VCaP (cell line): ENCODE data around the gene ZNF836.

Experiments
- H3K27ac ChIP-seq: fragments of 450-650 bp; 2 replicates; pipeline ENCODE4 v1.5.1; 2017
- CTCF ChIP-seq: fragments of 450-650 bp; conservative IDR thresholded peaks from 2 replicates; pipeline ENCODE4 v1.5.1; 2017; ENCODE audit warnings: mild to moderate bottlenecking, moderate library complexity

The ZNF836 gene

GRCh38 chr19:52171321-52172169 lies at the start of gene ZNF836:
ZNF836 (minus strand) TSS chr19:52171621; CDS start chr19:52168072, 3,549 bp downstream.
- no peak for TF ChIP-seq CTCF
- peak within 1 kb of the TSS; percentile 80 for H3K27ac ChIP-seq

GRCh38 chr19:52221031-52221430 lies 49.6 kb upstream of the ZNF836 start:
- H3K27ac ChIP-seq: no peak overlapping the region
- TF ChIP-seq CTCF: no peak

- no peak overlapping the region for H3K27ac ChIP-seq
- TF ChIP-seq CTCF: no peak
Measured at GRCh38 chr19:52219611-52220010, 48.2 kb upstream of the ZNF836 start.

- H3K27ac ChIP-seq: no peak overlapping the region
- no peak for TF ChIP-seq CTCF
Measured at GRCh38 chr19:52217576-52217975, 46.2 kb upstream of the ZNF836 start.

- H3K27ac ChIP-seq: no peak overlapping the region
- no peak for TF ChIP-seq CTCF
Measured at GRCh38 chr19:52216401-52216800, 45.0 kb upstream of the ZNF836 start.

- no peak for TF ChIP-seq CTCF
- H3K27ac ChIP-seq: no peak overlapping the region
Measured at GRCh38 chr19:52214241-52214640, 42.8 kb upstream of the ZNF836 start.

GRCh38 chr19:52212572-52213255 lies 41.3 kb upstream of the ZNF836 start:
- TF ChIP-seq CTCF: no peak
- H3K27ac ChIP-seq: no peak overlapping the region
